ENCODE measurements around the gene PKNOX2. TPM values are rescaled to one million over a fixed set of nuclear protein-coding genes. Genes with fewer than 3 reads are reported as not detected.

Gene PKNOX2
- total and polyA plus RNA-seq, 2 of the 8 experiments (the other 6 are each of a cell fraction or from before 2014, with no cell fraction given), result 2.0 TPM

GRCh38 chr11:125312391-125312790, 147.8 kb downstream of the PKNOX2 start:
- H2BK12ac ChIP-seq (ENCODE audit: low read depth, low read length), result peak overlapping the region; percentile 93; the same call in 1 of the 2 replicates
- no peak overlapping the region; the same call in 1 of the 2 replicates for H3K18ac ChIP-seq (ENCODE audit: extremely low read depth, low read length)
- H3K27me3 ChIP-seq (replicated peaks in 1 of 4; ENCODE audit: control insufficient read depth in 3 of 4, extremely low read depth in 1 of 4, insufficient read depth in 3 of 4, low read length in 3 of 4), result no peaks in the 10 kb centered on the region
- no peak overlapping the region for H2BK5ac ChIP-seq (ENCODE audit: low read depth, low read length)
- FAIRE-seq (no peak), DNase-seq (ENCODE audit: low read depth in 1 of 2, low spot score in 2 of 2) (no peak)
- no peaks in the 10 kb centered on the region for H4K20me1 ChIP-seq (replicated peaks in 1 of 2; ENCODE audit: control insufficient read depth in 1 of 2, insufficient read depth in 2 of 2, low read length in 2 of 2)
- peaks cover 0 to 23% (median 8%) of the 10 kb centered on the region in 4 experiments; a peak in 6 of 7 replicates for H3K4me1 ChIP-seq (replicated peaks in 1 of 4; ENCODE audit: control insufficient read depth in 3 of 4, insufficient read depth in 4 of 4, low read length in 3 of 4)
- H3K4me2 ChIP-seq (ENCODE audit: insufficient read depth in 1 of 2, low read depth in 2 of 2, low read length in 2 of 2), result no peak overlapping the region
- H3K14ac ChIP-seq (ENCODE audit: insufficient read length), result no peak overlapping the region
- CTCF ChIA-PET (ENCODE audit: partially characterized antibody), result interaction anchor here (0.8 to 2.3 kb wide), 12 partner anchors 7 to 147 kb away, joined by 3 to 11 read pairs (median 5); partner anchors contain the start of gene PKNOX2
- H3K9me3 ChIP-seq (ENCODE audit: insufficient read depth in 2 of 2, low read depth in 1 of 2, low read length in 1 of 2), result peaks cover 0 to 3% of the 10 kb centered on the region in 2 experiments; a peak in 1 of 4 replicates
- no peaks in the 10 kb centered on the region for H3K79me1 ChIP-seq (ENCODE audit: low read depth, low read length)
- H3K4ac ChIP-seq (replicated peaks; ENCODE audit: insufficient read length, low read depth, low read length), result no peak overlapping the region
- no peak overlapping the region for H2BK15ac ChIP-seq (ENCODE audit: low read length)
- H3K23me2 ChIP-seq (ENCODE audit: low read depth, low read length), result no peaks in the 10 kb centered on the region
- H3K9ac ChIP-seq (replicated peaks in 1 of 4; ENCODE audit: extremely low read depth in 1 of 4, low read depth in 3 of 4, low read length in 3 of 4), result no peak overlapping the region
- H4K8ac ChIP-seq (ENCODE audit: extremely low read depth, insufficient read depth, low read length), result peak overlapping the region; percentile 41; the same call in 1 of the 2 replicates
- no peak overlapping the region for H4K5ac ChIP-seq (ENCODE audit: insufficient read length, low read depth, low read length)
- no peaks in the 10 kb centered on the region for H3K79me2 ChIP-seq (ENCODE audit: control insufficient read depth in 1 of 2, insufficient read depth in 2 of 2, low read length in 2 of 2)
- H2BK20ac ChIP-seq (ENCODE audit: low read length), result no peak overlapping the region
- H3K27ac ChIP-seq (ENCODE audit: low read depth, low read length), result no peak overlapping the region
- no peaks in the 10 kb centered on the region for H3K36me3 ChIP-seq (ENCODE audit: control insufficient read depth in 2 of 4, insufficient read depth in 4 of 4, low read length in 3 of 4)
- H3K56ac ChIP-seq (replicated peaks; ENCODE audit: insufficient read length, low read depth, low read length), result no peak overlapping the region
- no peak overlapping the region for H2AFZ ChIP-seq (ENCODE audit: low read length)
- WGBS, 2 experiments (ENCODE audit: extremely low coverage in 1 of 2, insufficient coverage in 1 of 2, insufficient read length in 1 of 2, insufficient replicate concordance in 2 of 2, low coverage in 1 of 2, low lambda C conversion rate in 2 of 2, missing lambda C conversion rate in 1 of 2), result 87% methylated on average over 12 of the region's 12 CpGs; no CpG with 5 or more reads in 1 of the 2 experiments
- no peak overlapping the region for H3K4me3 ChIP-seq (ENCODE audit: extremely low read depth in 1 of 4, insufficient read depth in 2 of 4, low read depth in 3 of 4, low read length in 4 of 4)
- no peak overlapping the region for H2BK120ac ChIP-seq (replicated peaks; ENCODE audit: low read depth, low read length)
- H4K91ac ChIP-seq (replicated peaks; ENCODE audit: insufficient read length, low read length), result no peak overlapping the region
- no peak overlapping the region for H3K23ac ChIP-seq (ENCODE audit: insufficient read length)
- H2AK5ac ChIP-seq (ENCODE audit: low read depth, low read length), result no peak overlapping the region
- no peak for TF ChIP-seq ATF2 (IDR thresholded peaks at IDR 0.05; ENCODE audit: low read length)
- no peak for TF ChIP-seq POLR2AphosphoS5 (IDR thresholded peaks at IDR 0.05; ENCODE audit: low read depth, low read length)
- TF ChIP-seq GABPA (IDR thresholded peaks at IDR 0.05; ENCODE audit: borderline replicate concordance, insufficient read depth, low read length), result no peak
- POLR2A ChIA-PET (ENCODE audit: partially characterized antibody), result interaction anchor here (2.0 kb wide), 1 partner anchor 49 kb away, joined by 8 read pairs; no protein-coding TSS in a partner anchor

All from H1 (cell line).